NCI-H1092 treated with DMSO at 0.1 percent for 48 hours (cell line): ENCODE results near the gene PIK3AP1.

Experiments used
- DNase-seq: peaks from one replicate; lab custom pipeline; 2025; lab: John Stamatoyannopoulos, UW

The PIK3AP1 gene

GRCh38 chr10:96609510-96609909 lies 110.8 kb downstream of the PIK3AP1 start:
- DNase-seq, result peak; percentile 30

DNA sequence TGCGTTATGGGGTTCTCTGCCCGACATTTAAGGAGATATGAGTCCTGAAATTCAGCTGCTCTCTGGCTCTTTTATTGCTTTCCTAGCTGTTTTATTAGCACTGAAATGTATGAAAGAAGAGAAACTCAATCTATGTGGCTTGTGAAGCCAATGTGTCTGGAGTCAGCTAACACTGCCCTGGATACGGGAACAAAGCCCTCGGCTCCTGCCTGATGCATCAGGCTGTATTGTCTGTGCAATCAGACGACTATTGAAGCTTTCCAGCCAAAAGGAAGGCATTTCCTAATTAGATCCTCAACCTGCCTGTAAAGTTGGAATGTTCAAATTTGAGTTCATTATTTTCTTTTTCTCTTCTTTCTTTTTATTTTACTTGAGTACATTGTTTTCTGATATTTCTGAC lies 111.5 kb downstream of the PIK3AP1 start:
- DNase-seq, result peak; percentile 48

- no peak for DNase-seq
Observed at GRCh38 chr10:96608262-96608661, 112.1 kb downstream of the PIK3AP1 start.

DNA sequence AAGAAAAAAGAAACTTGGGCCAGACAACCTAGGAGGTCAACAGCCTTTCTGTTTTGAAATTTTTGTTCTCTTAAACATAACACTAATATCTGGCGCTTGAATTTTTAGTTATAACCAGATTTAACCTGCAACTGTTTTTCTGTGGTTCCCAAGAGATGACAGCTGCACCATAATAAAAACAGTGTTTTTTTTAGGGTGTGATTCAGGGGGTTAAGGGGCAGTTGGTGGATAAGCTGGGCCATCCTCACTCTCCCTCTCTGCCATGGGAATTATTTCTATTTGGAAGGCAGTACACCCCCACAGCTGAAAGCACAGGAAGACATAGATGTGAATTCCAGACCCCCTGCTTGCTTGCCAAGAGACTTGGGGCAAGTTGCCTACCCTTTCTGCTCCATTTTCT lies 113.4 kb downstream of the PIK3AP1 start:
- DNase-seq, result no peak

DNA sequence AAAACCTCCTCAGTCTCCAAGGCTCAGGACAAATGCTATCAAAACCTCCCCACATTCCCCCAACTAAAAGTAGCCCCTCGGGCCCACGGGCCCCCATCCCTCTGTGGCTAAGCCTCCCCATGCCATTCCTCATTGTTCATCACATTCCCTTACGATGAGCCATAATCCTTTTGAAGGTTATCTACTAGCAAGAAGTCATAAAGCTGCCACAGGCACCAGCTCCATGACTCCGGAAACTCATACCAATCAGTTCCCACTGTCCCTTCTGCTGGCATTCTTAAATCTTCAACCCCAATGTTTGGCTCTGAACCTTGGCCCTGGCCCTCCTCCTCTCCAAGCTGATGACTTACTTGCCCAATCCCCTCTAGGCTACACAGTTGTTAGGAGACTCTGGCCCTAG lies 114.1 kb downstream of the PIK3AP1 start:
- no peak for DNase-seq

- DNase-seq, result no peak
Observed at GRCh38 chr10:96600337-96600736, 120.0 kb downstream of the PIK3AP1 start.

- no peak for DNase-seq
Observed at GRCh38 chr10:96598846-96599245, 121.5 kb downstream of the PIK3AP1 start.

DNA sequence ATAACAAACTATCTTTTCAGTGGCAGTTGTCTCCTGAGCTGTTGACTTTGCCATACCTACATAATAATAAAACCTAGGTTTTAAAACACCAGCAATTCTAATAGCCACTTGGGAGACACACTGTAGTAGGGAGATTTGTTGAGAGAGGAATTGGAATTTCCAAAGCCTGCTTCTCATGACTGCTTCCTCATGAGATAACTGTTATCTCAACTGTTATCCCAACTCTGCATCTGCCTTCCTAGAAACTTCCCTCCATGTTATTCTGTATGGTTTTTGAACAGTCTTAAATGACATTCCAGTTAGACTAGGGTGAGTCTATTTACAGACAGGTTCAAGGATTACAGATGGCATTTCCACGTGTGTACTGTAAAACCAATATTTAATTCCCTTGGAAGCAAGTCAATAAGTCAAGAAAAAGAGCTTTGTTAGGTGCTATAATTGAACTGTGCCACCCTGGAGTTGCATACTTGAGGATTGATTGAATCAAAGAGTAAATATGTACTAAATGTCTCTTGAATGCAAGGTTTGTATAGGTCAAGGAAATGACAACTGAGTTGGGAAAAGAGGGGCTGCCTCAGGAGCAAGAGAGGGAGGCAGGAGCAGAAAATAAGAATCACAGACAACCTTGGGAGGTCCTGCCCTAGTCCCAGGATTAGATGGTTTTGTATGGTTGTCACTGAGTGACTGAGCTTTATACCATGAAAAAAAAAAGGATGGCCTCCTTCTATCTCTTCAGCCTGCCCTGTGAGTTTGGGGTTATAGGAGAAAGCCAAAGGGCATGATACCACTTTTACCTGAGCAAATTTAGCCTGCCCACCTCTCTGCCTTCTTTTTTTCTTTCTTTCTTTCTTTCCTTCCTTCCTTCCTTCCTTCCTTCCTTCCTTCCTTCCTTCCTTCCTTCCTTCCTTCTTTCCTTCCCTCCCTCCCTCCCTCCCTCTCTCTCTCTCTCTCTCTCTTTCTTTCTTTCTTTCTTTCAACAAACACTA lies 123.6 kb downstream of the PIK3AP1 start:
- no peak for DNase-seq

- DNase-seq, result no peak
Observed at GRCh38 chr10:96595741-96596140, 124.6 kb downstream of the PIK3AP1 start.

GRCh38 chr10:96591946-96592345 lies 128.4 kb downstream of the PIK3AP1 start:
- no peak for DNase-seq

DNA sequence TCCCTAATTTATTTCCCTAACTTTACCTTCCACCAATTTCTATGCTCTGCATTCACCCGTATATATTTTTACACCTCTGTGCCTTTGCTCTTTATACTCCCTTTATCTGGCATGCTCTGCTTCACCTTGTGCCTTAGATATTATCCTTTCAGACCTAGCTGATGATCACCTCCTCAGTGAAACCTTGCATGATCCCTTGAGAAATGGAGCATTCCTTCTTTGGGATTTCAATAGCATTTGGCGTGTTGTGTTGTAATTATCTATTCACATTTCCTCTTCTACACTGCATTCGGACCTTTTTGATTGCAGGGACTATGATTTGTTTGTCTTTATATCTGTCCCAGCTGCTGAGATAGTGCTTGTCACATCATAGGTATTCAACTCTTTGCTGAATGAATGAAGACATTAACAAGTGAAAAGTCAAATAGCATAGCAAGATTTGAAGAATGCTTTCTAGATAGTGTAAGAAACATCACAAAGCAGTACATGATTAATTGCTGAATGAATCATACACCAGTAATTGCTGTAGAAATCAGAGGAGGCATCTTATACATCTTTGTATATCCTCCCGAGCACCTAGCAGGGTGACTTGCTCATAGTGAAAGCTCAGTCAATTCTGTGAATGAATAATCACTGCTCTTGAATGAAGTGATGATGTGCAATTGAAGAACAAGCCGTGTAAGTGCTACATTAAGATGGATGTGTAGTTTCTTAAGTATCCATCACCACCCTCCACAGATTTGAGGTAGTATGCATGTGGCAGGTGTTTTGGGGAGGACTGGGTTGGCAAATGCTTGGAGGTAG lies 131.5 kb downstream of the PIK3AP1 start:
- no peak for DNase-seq

DNA sequence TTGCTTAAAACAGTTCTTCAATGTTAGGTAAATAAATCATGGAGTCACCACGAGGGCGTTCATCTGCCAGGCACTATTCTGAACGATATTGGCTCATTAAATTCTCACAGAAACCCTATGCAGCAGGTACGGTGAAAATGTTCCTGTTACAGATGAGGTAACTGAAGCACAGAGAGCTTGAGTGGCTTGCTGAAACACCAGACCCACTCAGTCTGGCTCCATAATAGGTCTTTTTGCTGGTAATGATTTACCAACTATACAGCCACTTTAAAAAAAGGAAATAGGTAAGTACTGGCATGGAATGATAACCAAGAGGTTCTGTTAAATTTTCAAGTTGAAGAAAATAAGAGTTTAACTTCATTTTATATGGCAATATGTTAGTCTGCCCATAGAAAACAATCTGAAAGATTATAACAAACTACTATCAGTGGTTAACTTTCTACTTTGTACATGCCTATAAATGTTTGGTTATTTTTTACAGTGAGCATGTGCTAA lies 132.2 kb downstream of the PIK3AP1 start:
- DNase-seq, result peak; percentile 57

DNA sequence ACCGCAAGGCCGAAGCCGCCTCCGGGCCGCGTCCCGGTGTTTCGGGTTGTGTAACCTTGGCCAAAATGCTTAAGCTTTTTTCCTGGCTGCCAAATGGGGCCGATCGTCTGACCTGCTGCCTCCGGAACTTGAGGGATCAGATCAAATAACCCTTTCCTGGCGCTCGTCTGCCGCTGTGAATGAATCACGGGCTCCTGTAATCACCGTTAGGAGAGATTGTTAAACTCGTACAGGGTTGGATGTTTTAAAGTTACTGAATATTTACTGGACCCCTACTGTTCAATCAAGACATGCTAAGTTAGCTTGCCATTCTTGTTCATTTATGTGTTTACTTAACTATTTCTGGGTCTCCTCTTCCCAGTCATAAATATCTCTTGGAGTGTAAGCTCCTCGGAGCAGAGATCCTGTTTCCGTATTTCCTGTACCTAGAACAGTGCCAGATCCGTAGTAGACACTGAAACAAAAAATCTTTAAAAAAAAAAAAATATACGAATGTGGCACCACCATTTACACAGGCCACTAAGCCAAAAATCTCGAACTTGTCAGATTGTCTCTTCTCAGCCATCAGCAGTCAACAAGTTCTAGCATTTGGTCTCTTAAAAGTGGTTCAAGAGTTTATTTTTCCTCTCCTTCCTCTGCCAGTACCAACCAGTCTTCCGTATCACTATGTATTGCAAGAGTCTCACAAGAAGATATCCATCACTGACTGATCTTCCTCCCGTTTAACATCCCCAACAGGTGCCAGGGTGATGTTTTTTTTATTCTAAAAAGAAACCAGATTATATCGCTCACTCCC lies 132.9 kb downstream of the PIK3AP1 start:
- DNase-seq, result peak; percentile 62

GRCh38 chr10:96586419-96587263 lies 133.7 kb downstream of the PIK3AP1 start, which contains the start of gene TM9SF3:
TM9SF3 (minus strand) TSS chr10:96587012; CDS start chr10:96586835, 177 bp downstream.
- DNase-seq, result peak; percentile 62

- DNase-seq, result no peak
Observed at GRCh38 chr10:96585736-96586418, 134.4 kb downstream of the PIK3AP1 start.

DNA sequence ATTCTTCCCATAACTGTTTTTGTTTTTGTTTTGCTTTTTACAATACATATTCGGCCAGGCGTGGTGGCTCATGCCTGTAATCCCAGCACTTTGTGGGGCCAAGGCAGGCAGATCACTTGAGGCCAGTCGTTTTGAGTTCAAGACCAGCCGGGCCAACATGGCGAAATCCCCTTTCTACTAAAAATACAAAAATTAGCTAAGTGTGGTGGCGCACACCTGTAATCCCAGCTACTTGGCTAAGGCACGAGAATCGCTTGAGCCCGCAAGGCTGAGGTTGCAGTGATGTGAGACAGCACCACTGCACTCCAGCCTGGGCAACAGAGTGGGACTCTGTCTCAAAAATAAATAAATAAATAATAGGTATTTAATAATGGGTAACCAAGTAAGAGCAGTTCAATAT lies 135.8 kb downstream of the PIK3AP1 start:
- DNase-seq, result no peak

DNA sequence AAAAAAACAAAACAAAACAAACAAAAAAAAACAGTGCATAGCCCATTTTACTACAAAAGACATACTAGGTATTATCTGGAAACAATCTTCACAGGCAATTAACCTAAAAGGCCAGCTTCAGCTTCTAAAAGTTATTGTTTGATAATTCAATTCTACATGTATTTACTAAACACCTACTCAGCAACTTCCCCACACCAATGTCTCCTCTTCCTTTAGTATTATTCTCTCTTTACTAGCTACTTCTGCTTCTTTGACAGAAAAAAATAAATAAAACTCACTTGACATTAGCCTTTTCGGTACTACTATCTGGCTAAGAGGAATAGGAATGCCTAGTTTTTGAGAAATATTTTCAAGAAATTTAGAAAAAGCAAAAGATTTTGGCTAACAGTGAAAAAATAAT lies 136.3 kb downstream of the PIK3AP1 start:
- DNase-seq, result no peak

- DNase-seq, result no peak
Observed at GRCh38 chr10:96579133-96579532, 141.2 kb downstream of the PIK3AP1 start.

DNA sequence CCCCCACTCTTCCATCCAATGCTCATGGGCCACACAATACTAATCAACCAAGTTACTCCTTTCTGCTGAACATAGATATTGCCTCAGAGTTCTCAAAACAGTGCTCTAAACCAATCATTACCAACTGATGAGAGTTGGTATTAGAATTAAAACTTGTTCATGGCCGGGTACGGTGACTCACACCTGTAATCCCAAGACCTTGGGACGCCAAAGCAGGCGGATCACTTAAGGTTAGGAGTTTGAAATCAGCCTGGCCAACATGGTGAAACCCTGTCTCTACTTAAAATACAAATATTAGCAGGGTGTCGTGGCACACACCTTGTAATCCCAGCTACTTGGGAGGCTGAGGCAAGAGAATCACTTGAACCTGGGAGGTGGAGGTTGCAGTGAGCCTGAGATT lies 141.7 kb downstream of the PIK3AP1 start:
- no peak for DNase-seq

- no peak for DNase-seq
Observed at GRCh38 chr10:96578022-96578421, 142.3 kb downstream of the PIK3AP1 start.
